Measurements from ENCODE around the gene ASF1A.
A peak's percentile ranks its signal among the peaks of the same experiment; 100 is the strongest.

ASF1A gene

GRCh38 chr6:118882314-118882905, 11.5 kb upstream of the ASF1A start:
- DNase-seq = no peak

- DNase-seq = no peak
Measured at GRCh38 chr6:118886641-118887040, 7.3 kb upstream of the ASF1A start.

- DNase-seq = no peak
Measured at GRCh38 chr6:118889163-118889562, 4.8 kb upstream of the ASF1A start.

GRCh38 chr6:118890997-118891790, 2.8 kb upstream of the ASF1A start:
- DNase-seq = no peak

- no peak for DNase-seq
Measured at GRCh38 chr6:118892355-118892991, 1.5 kb upstream of the ASF1A start.

GRCh38 chr6:118893064-118893806, 717 bp upstream of the ASF1A start:
- DNase-seq = no peak

- DNase-seq = peak; percentile 38
Measured at GRCh38 chr6:118894425-118895260, 691 bp downstream of the ASF1A start.

GRCh38 chr6:118895261-118895560, 1.3 kb downstream of the ASF1A start:
- DNase-seq = no peak

GRCh38 chr6:118895859-118896258, 1.9 kb downstream of the ASF1A start:
- no peak for DNase-seq

- DNase-seq = no peak
Measured at GRCh38 chr6:118896339-118897136, 2.6 kb downstream of the ASF1A start.

- no peak for DNase-seq
Measured at GRCh38 chr6:118897386-118897785, 3.4 kb downstream of the ASF1A start.

- DNase-seq = no peak
Measured at GRCh38 chr6:118899948-118900347, 6.0 kb downstream of the ASF1A start.

- DNase-seq = no peak
Measured at GRCh38 chr6:118902726-118903125, 8.8 kb downstream of the ASF1A start.

- no peak for DNase-seq
Measured at GRCh38 chr6:118903138-118903537, 9.2 kb downstream of the ASF1A start.

- no peak for DNase-seq
Measured at GRCh38 chr6:118903691-118904090, 9.7 kb downstream of the ASF1A start.

- DNase-seq = no peak
Measured at GRCh38 chr6:118905084-118905483, 11.1 kb downstream of the ASF1A start.

- DNase-seq = no peak
Measured at GRCh38 chr6:118905851-118906250, 11.9 kb downstream of the ASF1A start.

- no peak for DNase-seq
Measured at GRCh38 chr6:118908441-118908840, 14.5 kb downstream of the ASF1A start.

GRCh38 chr6:118912646-118913045, 18.7 kb downstream of the ASF1A start:
- no peak for DNase-seq

GRCh38 chr6:118913161-118913560, 19.2 kb downstream of the ASF1A start:
- no peak for DNase-seq

- DNase-seq = no peak
Measured at GRCh38 chr6:118914598-118914997, 20.6 kb downstream of the ASF1A start.

Data from effector CD8-positive, alpha-beta T cell (primary cell).